Measurements from ENCODE around the gene SPECC1L.
A peak's percentile ranks its signal among the peaks of the same experiment; 100 is the strongest.

The SPECC1L gene

GRCh38 chr22:24440718-24441405 lies 170.2 kb downstream of the SPECC1L start:
- Histone ChIP-seq H3F3A (ENCODE audit: low read depth) (peaks cover 11% of the 10 kb centered on the region; the same call in 1 of the 2 replicates), H4K20me1 (ENCODE audit: insufficient read depth, low read length, poor library complexity, severe bottlenecking) (no peaks in the 10 kb centered on the region), H3K79me2 (ENCODE audit: insufficient read depth, low read length) (peaks cover 9% of the 10 kb centered on the region; the same call in 1 of the 2 replicates), H3K9ac (ENCODE audit: low read depth, low read length, poor library complexity, severe bottlenecking) (peak overlapping the region; percentile 13), H2AFZ (ENCODE audit: low read length) (no peak overlapping the region), H3K4me2 (ENCODE audit: low read depth, low read length, poor library complexity, severe bottlenecking) (no peak overlapping the region), H3K27me3 (ENCODE audit: insufficient read depth, low read length, poor library complexity, severe bottlenecking) (no peaks in the 10 kb centered on the region), H3K9me2 (replicated peaks; ENCODE audit: low read depth, low read length) (no peaks in the 10 kb centered on the region), H3K4me3 (ENCODE audit: low read length, poor library complexity, severe bottlenecking) (no peak overlapping the region), H3K9me3 (ENCODE audit: insufficient read depth, low read depth, low read length) (no peaks in the 10 kb centered on the region), H3K4me1 (ENCODE audit: insufficient read depth, low read length, poor library complexity, severe bottlenecking) (peaks cover 88% of the 10 kb centered on the region), H3K36me3 (ENCODE audit: insufficient read depth, low read length) (no peaks in the 10 kb centered on the region)
- TF ChIP-seq CTCF (conservative IDR thresholded peaks at IDR 0.05; ENCODE audit: low read length) (no peak; the same call in 1 of the 2 replicates), EZH2phosphoT487 (IDR thresholded peaks at IDR 0.05; ENCODE audit: borderline replicate concordance) (no peak)

- Histone ChIP-seq H3K4me2 (ENCODE audit: low read depth, low read length, poor library complexity, severe bottlenecking) (peak overlapping the region; percentile 5), H3K9me3 (ENCODE audit: insufficient read depth, low read depth, low read length) (no peaks in the 10 kb centered on the region), H3K36me3 (ENCODE audit: insufficient read depth, low read length) (no peaks in the 10 kb centered on the region), H3K4me1 (ENCODE audit: insufficient read depth, low read length, poor library complexity, severe bottlenecking) (peaks cover 84% of the 10 kb centered on the region), H3K4me3 (ENCODE audit: low read length, poor library complexity, severe bottlenecking) (no peak overlapping the region), H3K27me3 (ENCODE audit: insufficient read depth, low read length, poor library complexity, severe bottlenecking) (no peaks in the 10 kb centered on the region), H3K9me2 (replicated peaks; ENCODE audit: low read depth, low read length) (no peaks in the 10 kb centered on the region), H3K79me2 (ENCODE audit: insufficient read depth, low read length) (0 out of 2 replicates have a peak, but pooled peaks cover under 1% of the 10 kb centered on the region), H3K9ac (ENCODE audit: low read depth, low read length, poor library complexity, severe bottlenecking) (peak overlapping the region; percentile 49), H2AFZ (ENCODE audit: low read length) (no peak overlapping the region), H3F3A (ENCODE audit: low read depth) (peaks cover 11% of the 10 kb centered on the region; the same call in 1 of the 2 replicates), H4K20me1 (ENCODE audit: insufficient read depth, low read length, poor library complexity, severe bottlenecking) (no peaks in the 10 kb centered on the region)
- TF ChIP-seq CTCF (conservative IDR thresholded peaks at IDR 0.05; ENCODE audit: low read length) = no peak
Observed at GRCh38 chr22:24441406-24442351, 171.0 kb downstream of the SPECC1L start.

- Histone ChIP-seq H3K79me2 (ENCODE audit: insufficient read depth, low read length) (no peaks in the 10 kb centered on the region), H3K9me2 (replicated peaks; ENCODE audit: low read depth, low read length) (no peaks in the 10 kb centered on the region), H3K9ac (ENCODE audit: low read depth, low read length, poor library complexity, severe bottlenecking) (peak overlapping the region; percentile 49), H3K4me1 (ENCODE audit: insufficient read depth, low read length, poor library complexity, severe bottlenecking) (peaks cover 77% of the 10 kb centered on the region), H4K20me1 (ENCODE audit: insufficient read depth, low read length, poor library complexity, severe bottlenecking) (no peaks in the 10 kb centered on the region), H3K27me3 (ENCODE audit: insufficient read depth, low read length, poor library complexity, severe bottlenecking) (no peaks in the 10 kb centered on the region), H3F3A (ENCODE audit: low read depth) (peaks cover 11% of the 10 kb centered on the region; the same call in 1 of the 2 replicates), H3K4me3 (ENCODE audit: low read length, poor library complexity, severe bottlenecking) (no peak overlapping the region), H3K4me2 (ENCODE audit: low read depth, low read length, poor library complexity, severe bottlenecking) (peak overlapping the region; percentile 5), H3K36me3 (ENCODE audit: insufficient read depth, low read length) (no peaks in the 10 kb centered on the region), H3K9me3 (ENCODE audit: insufficient read depth, low read depth, low read length) (no peaks in the 10 kb centered on the region), H2AFZ (ENCODE audit: low read length) (no peak overlapping the region)
- TF ChIP-seq CTCF (conservative IDR thresholded peaks at IDR 0.05; ENCODE audit: low read length) (no peak), EZH2phosphoT487 (IDR thresholded peaks at IDR 0.05; ENCODE audit: borderline replicate concordance) (no peak)
Observed at GRCh38 chr22:24442352-24442744, 171.7 kb downstream of the SPECC1L start.

Data from Loucy (cell line).